Skeletal muscle tissue (tissue), 4 donors: ENCODE measurements around the gene TBCEL. TPM values are rescaled to one million over a fixed set of nuclear protein-coding genes. Genes with fewer than 3 reads are reported as not detected.
A peak's percentile ranks its signal among the peaks of the same experiment; 100 is the strongest.
"Not testable (repeated sequence)": the region's sequence is repeated elsewhere in the genome, so short reads cannot be mapped to it uniquely, and the experiment has no call there.

Experiments
- H3K27ac ChIP-seq: one replicate; pipeline ENCODE4 v1.7.0; 2013; ENCODE audit warnings: mild to moderate bottlenecking, low read depth, low read length, inconsistent platforms
- H3K27me3 ChIP-seq, 3 donors: one replicate each; pipeline ENCODE4 v1.7.0; 2013; ENCODE audit warnings: low read length in 3 of 3; ENCODE audit not compliant: control insufficient read depth in 3 of 3, insufficient read depth in 3 of 3
- H3K36me3 ChIP-seq, 3 donors: one replicate each; pipeline ENCODE4 v1.7.0; 2013; ENCODE audit warnings: low read length in 3 of 3; ENCODE audit not compliant: control insufficient read depth in 3 of 3, insufficient read depth in 3 of 3
- H3K4me1 ChIP-seq, 3 donors: one replicate each; pipeline ENCODE4 v1.7.0; 2013; ENCODE audit warnings: low read length in 3 of 3, mild to moderate bottlenecking in 3 of 3; ENCODE audit not compliant: control insufficient read depth in 3 of 3, insufficient read depth in 3 of 3
- H3K4me3 ChIP-seq, 3 donors: one replicate each; pipeline ENCODE4 v1.7.0; 2013; ENCODE audit warnings: low read length in 3 of 3
- H3K9ac ChIP-seq, 3 donors: one replicate each; pipeline ENCODE4 v1.7.0; 2013; ENCODE audit warnings: low read length in 3 of 3, mild to moderate bottlenecking in 3 of 3, moderate library complexity in 2 of 3, low read depth in 1 of 3
- H3K9me3 ChIP-seq, 3 donors: one replicate each; pipeline ENCODE4 v1.7.0; 2013; ENCODE audit warnings: low read length in 3 of 3; ENCODE audit not compliant: control insufficient read depth in 3 of 3
- total RNA-seq: library from RNA; depleted of rRNA; stranded (reverse); fragments of >200 nt; gene quantifications from one replicate; pipeline ENCODE4 v1.2.3, GENCODE V29; 2014
- donor health status: Osteomylitis.

TBCEL gene
- total RNA-seq, 1 donor from 2014 or later, result 31.3 TPM

GRCh38 chr11:121024989-121025388 lies 1.1 kb downstream of the TBCEL start:
- Histone ChIP-seq H3K27ac (no peak overlapping the region), H3K4me3 (peak overlapping the region; percentile 61 to 82 (median 82)), H3K9me3 (no peaks in the 10 kb centered on the region), H3K4me1 (peaks cover 14 to 18% (median 17%) of the 10 kb centered on the region in 3 donors), H3K36me3 (no peaks in the 10 kb centered on the region), H3K9ac (peak overlapping the region; percentile 75 to 87 (median 85)), H3K27me3 (no peaks in the 10 kb centered on the region)

GRCh38 chr11:121029153-121029552 lies 5.3 kb downstream of the TBCEL start:
- H3K27ac ChIP-seq, result no peak overlapping the region
- H3K27me3 ChIP-seq, result no peaks in the 10 kb centered on the region

GRCh38 chr11:121029813-121030445 lies 6.0 kb downstream of the TBCEL start:
- Histone ChIP-seq H3K4me1 (peaks cover 5 to 9% (median 7%) of the 10 kb centered on the region in 3 donors), H3K9ac (no peak overlapping the region), H3K4me3 (no peak overlapping the region), H3K36me3 (no peaks in the 10 kb centered on the region), H3K9me3 (no peaks in the 10 kb centered on the region), H3K27ac (no peak overlapping the region), H3K27me3 (no peaks in the 10 kb centered on the region)

More at GRCh38 chr11:121029153-121029552, 5.3 kb downstream of the TBCEL start:
- no peaks in the 10 kb centered on the region for H3K36me3 ChIP-seq
- H3K4me3 ChIP-seq, result no peak overlapping the region
- H3K4me1 ChIP-seq, result peaks cover 12 to 14% (median 13%) of the 10 kb centered on the region in 3 donors
- H3K9me3 ChIP-seq, result no peaks in the 10 kb centered on the region
- H3K9ac ChIP-seq, result no peak overlapping the region

DNA sequence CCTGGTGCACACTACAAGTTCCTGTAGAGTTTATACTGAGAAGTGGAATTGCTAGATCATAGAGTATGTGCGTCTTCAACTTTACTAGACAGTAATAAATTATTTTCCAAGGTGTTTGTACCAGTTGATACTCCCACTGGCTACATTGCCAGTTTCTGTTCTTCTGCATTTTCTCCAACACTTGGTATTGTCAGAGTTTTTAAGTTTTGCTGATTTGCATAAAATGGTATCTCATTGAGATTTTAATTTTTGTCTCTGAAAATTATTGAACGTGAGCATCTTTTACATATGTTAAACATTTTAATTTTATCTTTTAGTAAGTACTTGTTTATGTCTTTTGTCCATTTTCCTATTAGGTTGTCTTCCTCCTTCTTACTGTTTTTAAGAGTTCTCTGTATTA lies 7.3 kb downstream of the TBCEL start:
- no peaks in the 10 kb centered on the region for H3K4me1 ChIP-seq
- no peak overlapping the region for H3K9ac ChIP-seq
- H3K27me3 ChIP-seq, result no peaks in the 10 kb centered on the region
- H3K9me3 ChIP-seq, result no peaks in the 10 kb centered on the region
- no peak overlapping the region for H3K27ac ChIP-seq
- no peaks in the 10 kb centered on the region for H3K36me3 ChIP-seq
- no peak overlapping the region for H3K4me3 ChIP-seq

- not testable (repeated sequence) for H3K4me3 ChIP-seq, H3K27me3 ChIP-seq, H3K9ac ChIP-seq, H3K36me3 ChIP-seq, H3K9me3 ChIP-seq, H3K4me1 ChIP-seq, H3K27ac ChIP-seq
Observed at GRCh38 chr11:121031648-121032047, 7.7 kb downstream of the TBCEL start.

- Histone ChIP-seq H3K9ac (no peak overlapping the region), H3K27me3 (no peaks in the 10 kb centered on the region), H3K36me3 (no peaks in the 10 kb centered on the region), H3K4me3 (no peak overlapping the region), H3K9me3 (no peaks in the 10 kb centered on the region), H3K27ac (no peak overlapping the region), H3K4me1 (no peaks in the 10 kb centered on the region)
Observed at GRCh38 chr11:121032546-121032945, 8.6 kb downstream of the TBCEL start.

GRCh38 chr11:121033635-121034034 lies 9.7 kb downstream of the TBCEL start:
- Histone ChIP-seq H3K27ac (no peak overlapping the region), H3K27me3 (no peaks in the 10 kb centered on the region), H3K9me3 (no peaks in the 10 kb centered on the region), H3K9ac (no peak overlapping the region), H3K36me3 (no peaks in the 10 kb centered on the region), H3K4me3 (no peak overlapping the region), H3K4me1 (no peaks in the 10 kb centered on the region)

DNA sequence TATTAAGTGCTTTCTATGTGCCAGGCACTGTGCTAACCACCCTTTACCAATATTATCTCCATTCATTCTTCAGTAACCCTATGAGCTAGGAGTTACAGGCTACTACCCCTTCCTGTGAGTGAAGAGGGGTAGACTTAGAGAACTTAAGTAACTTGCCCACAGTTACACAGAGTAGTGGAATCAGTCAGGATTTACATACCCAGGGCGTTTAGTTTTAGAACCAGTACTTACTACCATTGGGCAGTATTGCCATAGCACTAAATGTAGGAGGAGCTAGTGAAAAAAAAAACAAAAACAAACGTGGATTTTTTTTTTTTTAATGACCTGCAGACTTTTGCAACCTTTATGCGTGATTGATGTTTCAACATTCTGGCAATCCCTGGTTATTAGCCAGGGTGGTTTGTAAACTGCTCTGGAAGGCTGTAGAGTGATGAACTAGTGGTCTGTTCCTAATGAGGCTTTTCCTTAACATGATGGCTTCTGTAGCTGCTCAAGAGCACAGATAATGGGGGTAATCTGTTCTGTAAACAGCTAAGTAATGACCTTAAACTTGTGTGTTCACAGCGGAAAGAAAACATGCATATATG lies 11.4 kb downstream of the TBCEL start:
- no peak overlapping the region for H3K27ac ChIP-seq
- H3K9me3 ChIP-seq, result no peaks in the 10 kb centered on the region
- H3K27me3 ChIP-seq, result no peaks in the 10 kb centered on the region
- no peaks in the 10 kb centered on the region for H3K36me3 ChIP-seq
- no peak overlapping the region for H3K4me3 ChIP-seq
- H3K4me1 ChIP-seq, result peaks cover 0 to 3% (median 0%) of the 10 kb centered on the region in 3 donors
- no peak overlapping the region for H3K9ac ChIP-seq

- Histone ChIP-seq H3K36me3 (no peaks in the 10 kb centered on the region), H3K9ac (no peak overlapping the region), H3K27ac (no peak overlapping the region), H3K9me3 (no peaks in the 10 kb centered on the region), H3K27me3 (no peaks in the 10 kb centered on the region), H3K4me3 (no peak overlapping the region), H3K4me1 (peaks cover 0 to 4% (median 0%) of the 10 kb centered on the region in 3 donors)
Observed at GRCh38 chr11:121035780-121036179, 11.9 kb downstream of the TBCEL start.

GRCh38 chr11:121037016-121037415 lies 13.1 kb downstream of the TBCEL start:
- Histone ChIP-seq H3K4me3 (no peak overlapping the region), H3K9ac (no peak overlapping the region), H3K36me3 (no peaks in the 10 kb centered on the region), H3K4me1 (peaks cover 0 to 7% (median 0%) of the 10 kb centered on the region in 3 donors), H3K27ac (no peak overlapping the region), H3K27me3 (no peaks in the 10 kb centered on the region), H3K9me3 (no peaks in the 10 kb centered on the region)
